ENCODE results near the gene GHSR. TPM values are rescaled to one million over a fixed set of nuclear protein-coding genes. Genes with fewer than 3 reads are reported as not detected.

GHSR gene
- total RNA-seq, 2 donors from 2014 or later: not detected

DNA sequence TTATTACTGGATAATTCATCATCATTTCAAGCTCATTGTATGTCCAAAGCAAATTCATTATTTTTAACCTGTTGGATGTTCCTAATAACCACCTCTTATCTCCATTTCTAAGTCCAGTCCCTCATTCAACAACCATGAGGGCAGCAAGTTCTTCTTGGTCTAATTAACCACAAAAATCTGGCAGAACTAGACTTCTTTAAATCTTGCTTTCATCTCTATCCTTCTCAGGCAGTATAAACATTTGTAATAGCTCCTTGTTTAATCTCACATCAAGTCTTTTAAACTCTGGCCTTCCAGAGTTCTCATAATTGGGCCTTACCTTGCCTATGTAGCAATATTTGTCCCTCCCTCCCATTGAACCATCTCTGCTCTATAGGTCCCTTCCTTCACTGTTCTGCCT, 17.0 kb upstream of the GHSR start:
- Histone ChIP-seq H3K27ac (ENCODE audit: low read depth, low read length) (no peak overlapping the region), H3K4me1 (ENCODE audit: control insufficient read depth, insufficient read depth, low read length) (peaks cover 4% of the 10 kb centered on the region), H3K9ac (ENCODE audit: extremely low read depth, low read length, poor library complexity, severe bottlenecking) (no peak overlapping the region), H3K36me3 (ENCODE audit: control insufficient read depth, insufficient read depth, low read length) (no peaks in the 10 kb centered on the region), H3K4me3 (ENCODE audit: low read length) (no peak overlapping the region), H3K27me3 (ENCODE audit: control insufficient read depth, insufficient read depth, low read length, poor library complexity, severe bottlenecking) (no peaks in the 10 kb centered on the region), H3K9me3 (ENCODE audit: control insufficient read depth, low read length) (no peaks in the 10 kb centered on the region)
- Mint-ChIP-seq H3K36me3 (ENCODE audit: low read depth) (no peaks in the 10 kb centered on the region), H3K4me1 (peaks cover 9% of the 10 kb centered on the region), H3K9me3 (no peaks in the 10 kb centered on the region), H3K4me3 (no peak overlapping the region), H3K27ac (no peak overlapping the region), H3K27me3 (ENCODE audit: insufficient read depth) (no peaks in the 10 kb centered on the region)
- TF ChIP-seq, protein P1, sequence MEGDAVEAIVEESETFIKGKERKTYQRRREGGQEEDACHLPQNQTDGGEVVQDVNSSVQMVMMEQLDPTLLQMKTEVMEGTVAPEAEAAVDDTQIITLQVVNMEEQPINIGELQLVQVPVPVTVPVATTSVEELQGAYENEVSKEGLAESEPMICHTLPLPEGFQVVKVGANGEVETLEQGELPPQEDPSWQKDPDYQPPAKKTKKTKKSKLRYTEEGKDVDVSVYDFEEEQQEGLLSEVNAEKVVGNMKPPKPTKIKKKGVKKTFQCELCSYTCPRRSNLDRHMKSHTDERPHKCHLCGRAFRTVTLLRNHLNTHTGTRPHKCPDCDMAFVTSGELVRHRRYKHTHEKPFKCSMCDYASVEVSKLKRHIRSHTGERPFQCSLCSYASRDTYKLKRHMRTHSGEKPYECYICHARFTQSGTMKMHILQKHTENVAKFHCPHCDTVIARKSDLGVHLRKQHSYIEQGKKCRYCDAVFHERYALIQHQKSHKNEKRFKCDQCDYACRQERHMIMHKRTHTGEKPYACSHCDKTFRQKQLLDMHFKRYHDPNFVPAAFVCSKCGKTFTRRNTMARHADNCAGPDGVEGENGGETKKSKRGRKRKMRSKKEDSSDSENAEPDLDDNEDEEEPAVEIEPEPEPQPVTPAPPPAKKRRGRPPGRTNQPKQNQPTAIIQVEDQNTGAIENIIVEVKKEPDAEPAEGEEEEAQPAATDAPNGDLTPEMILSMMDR (conservative IDR thresholded peaks at IDR 0.05): no peak
- no peak for DNase-seq

DNA sequence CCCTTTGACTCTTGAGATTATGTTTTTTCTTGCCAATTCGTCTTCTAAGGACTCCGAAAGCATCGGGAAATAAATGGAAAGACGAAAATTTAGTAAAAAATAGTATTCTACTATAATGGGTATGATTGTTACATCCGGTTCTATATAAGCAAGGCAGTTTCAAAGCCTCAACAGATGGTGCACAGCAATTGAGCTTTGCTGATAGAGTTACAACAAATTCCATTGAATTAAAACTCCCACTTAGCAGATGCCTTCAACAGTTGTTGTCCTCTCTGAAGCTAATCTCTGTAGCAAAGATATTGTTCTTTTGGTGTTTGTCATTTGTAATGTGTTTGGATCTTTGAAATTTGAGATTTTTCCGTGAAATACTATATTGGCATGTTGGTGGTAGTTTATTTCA, 16.1 kb upstream of the GHSR start:
- no peaks in the 10 kb centered on the region for H3K9me3 Mint-ChIP-seq
- Histone ChIP-seq H3K36me3 (ENCODE audit: control insufficient read depth, insufficient read depth, low read length) (no peaks in the 10 kb centered on the region), H3K9me3 (ENCODE audit: control insufficient read depth, low read length) (no peaks in the 10 kb centered on the region), H3K9ac (ENCODE audit: extremely low read depth, low read length, poor library complexity, severe bottlenecking) (no peak overlapping the region), H3K27me3 (ENCODE audit: control insufficient read depth, insufficient read depth, low read length, poor library complexity, severe bottlenecking) (no peaks in the 10 kb centered on the region), H3K4me3 (ENCODE audit: low read length) (no peak overlapping the region), H3K4me1 (ENCODE audit: control insufficient read depth, insufficient read depth, low read length) (peaks cover 4% of the 10 kb centered on the region), H3K27ac (ENCODE audit: low read depth, low read length) (no peak overlapping the region)
- TF ChIP-seq, protein P1 (conservative IDR thresholded peaks at IDR 0.05): no peak
- H3K27ac Mint-ChIP-seq: no peak overlapping the region
- H3K36me3 Mint-ChIP-seq (ENCODE audit: low read depth): no peaks in the 10 kb centered on the region
- DNase-seq: no peak
- H3K4me1 Mint-ChIP-seq: peaks cover 9% of the 10 kb centered on the region
- 88 to 94% methylated on average over 5 to 6 of the region's 6 CpGs for WGBS, 2 experiments (ENCODE audit: insufficient coverage in 1 of 2, insufficient read length in 1 of 2)
- no peak overlapping the region for H3K4me3 Mint-ChIP-seq
- no peaks in the 10 kb centered on the region for H3K27me3 Mint-ChIP-seq (ENCODE audit: insufficient read depth)

DNA sequence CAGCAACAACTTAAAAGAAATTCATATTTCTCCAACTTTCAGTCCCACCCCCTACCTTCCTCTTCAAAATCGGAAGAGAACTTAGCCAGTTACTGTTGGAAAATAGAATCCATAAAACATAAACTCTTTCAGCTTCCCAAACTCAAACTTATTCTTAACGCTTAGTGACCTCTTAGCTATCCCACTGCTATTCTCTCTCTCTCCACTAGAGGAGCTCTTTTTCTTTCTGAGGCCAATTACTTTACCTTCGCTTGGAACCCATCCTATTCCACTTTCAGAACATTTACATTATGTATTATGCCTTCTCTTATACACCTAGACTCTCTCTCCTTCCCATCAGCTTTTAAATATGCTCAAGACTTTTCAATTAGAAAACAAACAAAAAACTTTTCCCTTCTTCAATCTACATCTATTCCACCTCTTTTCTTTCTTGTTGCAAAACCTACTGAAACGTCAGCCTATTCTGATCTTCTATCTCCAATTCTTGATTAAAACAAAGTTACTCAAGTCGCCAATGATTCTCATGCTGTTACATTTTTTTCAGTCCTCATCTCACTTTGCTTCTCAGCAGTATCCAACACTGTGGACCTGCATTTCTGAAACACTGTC, 13.4 kb upstream of the GHSR start:
- H3K9me3 ChIP-seq (ENCODE audit: control insufficient read depth, low read length): no peaks in the 10 kb centered on the region
- no peaks in the 10 kb centered on the region for H3K9me3 Mint-ChIP-seq
- H3K4me1 ChIP-seq (ENCODE audit: control insufficient read depth, insufficient read depth, low read length): no peaks in the 10 kb centered on the region
- H3K4me1 Mint-ChIP-seq: no peaks in the 10 kb centered on the region
- no peak overlapping the region for H3K9ac ChIP-seq (ENCODE audit: extremely low read depth, low read length, poor library complexity, severe bottlenecking)
- no peaks in the 10 kb centered on the region for H3K27me3 Mint-ChIP-seq (ENCODE audit: insufficient read depth)
- no peaks in the 10 kb centered on the region for H3K27me3 ChIP-seq (ENCODE audit: control insufficient read depth, insufficient read depth, low read length, poor library complexity, severe bottlenecking)
- H3K4me3 Mint-ChIP-seq: no peak overlapping the region
- no peaks in the 10 kb centered on the region for H3K36me3 Mint-ChIP-seq (ENCODE audit: low read depth)
- DNase-seq: no peak
- 48 to 50% methylated on average over 5 of the region's 5 CpGs for WGBS, 2 experiments (ENCODE audit: insufficient coverage in 1 of 2, insufficient read length in 1 of 2)
- H3K27ac ChIP-seq (ENCODE audit: low read depth, low read length): no peak overlapping the region
- TF ChIP-seq, protein P1 (conservative IDR thresholded peaks at IDR 0.05): peak; percentile 92
- H3K27ac Mint-ChIP-seq: no peak overlapping the region
- H3K36me3 ChIP-seq (ENCODE audit: control insufficient read depth, insufficient read depth, low read length): no peaks in the 10 kb centered on the region
- no peak overlapping the region for H3K4me3 ChIP-seq (ENCODE audit: low read length)
